ENCODE data around the gene XYLT2. TPM values are rescaled to one million over a fixed set of nuclear protein-coding genes. Genes with fewer than 3 reads are reported as not detected.

The XYLT2 gene
- total RNA-seq, result 23.4 and 26.8 TPM in 2 replicates

GRCh38 chr17:50345432-50346312 lies at the start of gene XYLT2:
XYLT2 (plus strand) TSS chr17:50346126; CDS start chr17:50346141, 15 bp downstream.

GRCh38 chr17:50372758-50373556 lies 27.0 kb downstream of the XYLT2 start, which contains the start of the genes EME1 and MRPL27:
EME1 (plus strand) TSS chr17:50373229; CDS start chr17:50375209, 1,980 bp downstream.
MRPL27 (minus strand) TSS chr17:50373184; CDS start chr17:50373170, 14 bp downstream.

GRCh38 chr17:50397111-50397918 lies 51.4 kb downstream of the XYLT2 start, which contains the start of gene LRRC59:
LRRC59 (minus strand) TSS chr17:50397523; CDS start chr17:50397317, 206 bp downstream.

Other genes with a start within 250 kb of the XYLT2 start
- gene SAMD14, start 216.0 kb upstream of the XYLT2 start, total RNA-seq, result 1.1 and 1.5 TPM in 2 replicates
- gene PPP1R9B, start 195.4 kb upstream of the XYLT2 start, total RNA-seq, result 36.7 and 42.2 TPM in 2 replicates
- 0.37 and 2.0 TPM in 2 replicates for gene SGCA, start 180.1 kb upstream of the XYLT2 start, total RNA-seq
- gene COL1A1, start 144.5 kb upstream of the XYLT2 start, total RNA-seq, result 5,352 and 6,733 TPM in 2 replicates
- gene TMEM92, start 71.7 kb upstream of the XYLT2 start, total RNA-seq, result not detected in 2 replicates
- 64.3 and 68.2 TPM in 2 replicates for gene MRPL27, start 27.1 kb downstream of the XYLT2 start, total RNA-seq
- 0.20 and 0.94 TPM in 2 replicates for gene EME1, start 27.1 kb downstream of the XYLT2 start, total RNA-seq
- 111 and 127 TPM in 2 replicates for gene LRRC59, start 51.4 kb downstream of the XYLT2 start, total RNA-seq
- 29.0 and 31.8 TPM in 2 replicates for gene ACSF2, start 80.1 kb downstream of the XYLT2 start, total RNA-seq
- 0.10 TPM in 1 of 2 replicates, not detected in the other for gene CHAD, start 122.8 kb downstream of the XYLT2 start, total RNA-seq
- gene RSAD1, start 132.7 kb downstream of the XYLT2 start, total RNA-seq, result 16.9 and 17.5 TPM in 2 replicates
- 0.25 TPM in 1 of 2 replicates, not detected in the other for gene MYCBPAP, start 162.3 kb downstream of the XYLT2 start, total RNA-seq
- not detected in 2 replicates for gene EPN3, start 186.6 kb downstream of the XYLT2 start, total RNA-seq
- gene SPATA20, start 201.0 kb downstream of the XYLT2 start, total RNA-seq, result 68.9 and 129 TPM in 2 replicates
- gene CACNA1G, start 214.6 kb downstream of the XYLT2 start, total RNA-seq, result 1.8 and 2.1 TPM in 2 replicates

All from cardiac ventricle fibroblast (primary cell).